GM19397 (cell line): ENCODE measurements around the gene DOCK1.

Experiments
- ATAC-seq: cut with Tn5 transposase; IDR thresholded peaks from one replicate; pipeline ENCODE4 v1.9.1; 2021; ENCODE audit warnings: mild to moderate bottlenecking, moderate library complexity; ENCODE audit not compliant: unreplicated experiment

DOCK1 gene

GRCh38 chr10:127033216-127034033 is 128.2 kb downstream of the DOCK1 start:
- ATAC-seq = no peak

- ATAC-seq = no peak
Observed at GRCh38 chr10:127034034-127034633, 128.9 kb downstream of the DOCK1 start.

GRCh38 chr10:127034790-127035189 is 129.6 kb downstream of the DOCK1 start:
- no peak for ATAC-seq

GRCh38 chr10:127035827-127036226 is 130.6 kb downstream of the DOCK1 start:
- no peak for ATAC-seq

DNA sequence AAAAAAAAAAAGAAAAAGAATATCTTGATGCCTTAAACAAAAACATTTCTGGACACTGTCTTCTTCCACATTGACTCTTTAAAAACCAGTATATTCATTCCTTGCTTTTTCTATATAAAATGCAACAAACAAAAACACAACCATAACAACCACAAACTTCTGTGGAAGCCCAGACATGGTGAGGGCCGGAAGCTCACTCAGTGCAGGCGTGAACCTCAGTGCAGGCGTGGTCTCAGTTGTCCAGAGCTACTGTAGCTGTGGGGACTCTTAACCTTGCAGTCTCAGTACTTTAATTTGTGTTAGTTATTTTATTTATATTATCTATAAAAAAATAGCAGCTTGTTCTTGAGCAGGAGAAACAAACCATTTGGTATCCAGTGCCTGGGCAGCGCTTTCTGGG is 131.8 kb downstream of the DOCK1 start:
- no peak for ATAC-seq

DNA sequence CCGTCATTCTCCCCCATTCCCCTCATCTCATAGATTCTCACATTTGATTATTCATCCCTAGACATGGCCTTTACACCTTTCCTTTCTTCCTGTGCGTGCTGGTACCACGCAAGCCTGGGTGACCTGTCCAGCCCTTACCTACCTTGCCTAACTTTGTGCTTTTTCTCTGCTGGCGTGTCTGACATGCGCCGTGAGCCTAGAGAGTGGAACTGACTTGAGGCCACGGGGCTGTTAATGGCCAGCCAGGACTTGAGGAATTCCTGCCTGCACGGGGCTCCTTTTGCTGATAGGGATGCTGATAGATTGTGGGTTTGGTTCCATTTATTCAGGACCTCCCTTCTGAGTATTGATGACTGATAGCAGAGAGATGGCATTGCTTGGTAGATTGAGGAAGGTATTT is 134.2 kb downstream of the DOCK1 start:
- ATAC-seq = no peak

- ATAC-seq = no peak
Observed at GRCh38 chr10:127040756-127041155, 135.5 kb downstream of the DOCK1 start.

- no peak for ATAC-seq
Observed at GRCh38 chr10:127041552-127041951, 136.3 kb downstream of the DOCK1 start.

GRCh38 chr10:127043301-127043700 is 138.1 kb downstream of the DOCK1 start:
- no peak for ATAC-seq

DNA sequence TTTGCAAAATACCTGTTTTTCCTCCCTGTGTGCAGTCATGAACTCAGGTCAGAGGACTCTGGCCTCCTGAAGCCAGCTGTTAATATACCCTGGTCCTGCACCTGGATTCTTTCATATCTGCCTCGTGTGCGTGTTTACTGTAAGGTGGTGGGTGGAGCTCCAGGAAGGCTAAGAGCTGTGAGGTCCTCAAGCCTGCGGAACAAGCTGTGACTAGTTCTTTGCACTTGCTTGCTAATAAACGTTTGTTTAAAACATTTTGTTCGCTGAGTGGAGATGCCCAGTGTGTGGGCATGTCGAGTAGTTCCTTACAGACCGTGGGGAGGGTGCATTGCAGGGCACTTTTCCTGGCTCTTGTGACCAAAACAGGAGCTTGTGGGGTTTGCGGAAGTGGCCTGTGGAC is 139.0 kb downstream of the DOCK1 start:
- no peak for ATAC-seq

GRCh38 chr10:127046975-127047877 is 142.0 kb downstream of the DOCK1 start:
- ATAC-seq = no peak

- no peak for ATAC-seq
Observed at GRCh38 chr10:127047878-127048238, 142.6 kb downstream of the DOCK1 start.

- ATAC-seq = no peak
Observed at GRCh38 chr10:127048630-127049029, 143.4 kb downstream of the DOCK1 start.

- ATAC-seq = no peak
Observed at GRCh38 chr10:127052001-127052400, 146.8 kb downstream of the DOCK1 start.

DNA sequence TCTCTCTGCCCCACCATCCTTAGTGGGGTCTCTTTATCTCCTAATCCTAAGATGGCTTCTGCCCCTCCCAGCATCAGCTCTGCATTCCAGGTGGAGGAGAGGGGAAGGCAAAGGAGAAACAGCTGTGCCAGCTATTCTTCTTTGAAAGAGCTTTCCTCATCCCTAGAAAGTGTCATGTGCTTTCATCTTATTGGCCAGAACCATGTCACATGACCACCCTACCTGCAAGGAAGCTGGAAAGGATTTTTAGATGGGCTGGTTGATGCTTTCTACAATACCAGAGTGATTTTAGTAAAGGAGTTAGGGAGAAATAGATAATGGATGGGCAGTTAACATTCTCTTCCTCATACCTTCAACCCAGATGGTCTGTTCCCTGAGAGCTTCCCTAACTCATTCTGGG is 150.0 kb downstream of the DOCK1 start:
- no peak for ATAC-seq

DNA sequence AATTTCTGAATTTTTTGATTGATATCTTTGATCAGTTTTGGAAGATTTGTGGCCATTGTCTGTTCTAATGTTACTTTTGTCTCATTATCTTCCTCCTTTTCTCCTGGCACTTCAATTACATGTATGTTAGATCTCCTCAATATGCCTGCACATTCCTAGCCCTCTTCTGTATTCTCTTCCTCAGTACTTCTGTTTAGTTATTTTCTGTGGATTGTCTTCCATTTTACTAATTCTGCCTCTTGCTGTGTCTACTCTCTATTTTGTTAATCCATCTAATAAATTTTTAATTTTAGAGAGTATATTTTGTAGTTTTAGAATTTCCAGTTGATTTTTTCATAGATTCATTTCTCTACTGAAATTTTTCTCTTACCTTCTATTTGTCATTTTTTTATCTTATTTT is 154.1 kb downstream of the DOCK1 start:
- no peak for ATAC-seq

DNA sequence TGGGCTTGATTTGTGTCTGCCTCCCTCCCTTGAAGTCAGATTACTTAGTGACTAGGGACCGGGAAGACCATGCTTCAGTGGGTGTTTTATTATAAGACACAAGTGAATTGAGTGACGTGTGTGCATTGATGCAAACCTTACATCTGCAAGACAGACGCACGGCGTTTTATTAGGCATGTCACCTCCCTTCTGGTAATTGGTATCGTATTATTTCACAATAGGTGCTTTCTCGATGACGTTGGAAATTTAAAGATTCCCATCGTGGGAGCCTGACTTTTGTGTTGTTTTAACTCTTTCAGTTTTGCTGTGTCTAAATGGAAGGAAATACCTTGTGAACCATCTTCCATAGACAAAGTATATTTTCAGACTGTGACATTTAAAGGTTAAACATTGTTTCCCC is 158.5 kb downstream of the DOCK1 start:
- ATAC-seq = no peak

GRCh38 chr10:127064474-127064873 is 159.2 kb downstream of the DOCK1 start:
- no peak for ATAC-seq

- ATAC-seq = no peak
Observed at GRCh38 chr10:127067542-127068194, 162.4 kb downstream of the DOCK1 start.

- no peak for ATAC-seq
Observed at GRCh38 chr10:127068485-127068884, 163.3 kb downstream of the DOCK1 start.

GRCh38 chr10:127069436-127069835 is 164.2 kb downstream of the DOCK1 start:
- ATAC-seq = no peak
